Measurements from ENCODE around the gene SYK.

Gene SYK

GRCh38 chr9:90808398-90808797 lies 6.8 kb downstream of the SYK start:
- H3K36me3 ChIP-seq (replicated peaks; ENCODE audit: low read depth, low read length), result peaks cover 68% of the 10 kb centered on the region
- peaks cover 79% of the 10 kb centered on the region for H3K4me1 ChIP-seq (ENCODE audit: low read length)
- H3K9ac ChIP-seq (ENCODE audit: low read length), result peak overlapping the region; percentile 99
- peak overlapping the region; percentile 99 for H3K4me2 ChIP-seq (ENCODE audit: low read length)
- peaks cover 100% of the 10 kb centered on the region for H3K79me2 ChIP-seq (ENCODE audit: low read length)
- H3K4me3 ChIP-seq (ENCODE audit: low read length), result peak overlapping the region; percentile 86
- H3K27me3 ChIP-seq (ENCODE audit: low read depth, low read length), result no peaks in the 10 kb centered on the region
- H2AFZ ChIP-seq (ENCODE audit: low read depth, low read length), result no peak overlapping the region
- peak overlapping the region; percentile 45 for H3K27ac ChIP-seq (ENCODE audit: low read length)
- H3K9me3 ChIP-seq (ENCODE audit: insufficient read depth, low read length), result no peaks in the 10 kb centered on the region
- TF ChIP-seq EZH2phosphoT487 (IDR thresholded peaks at IDR 0.05; ENCODE audit: low read depth) (no peak), CTCF (IDR thresholded peaks at IDR 0.05; ENCODE audit: low read depth, low read length) (no peak)
- peaks cover 82% of the 10 kb centered on the region for H4K20me1 ChIP-seq (ENCODE audit: insufficient read depth, low read length)

GRCh38 chr9:90808890-90809685 lies 7.5 kb downstream of the SYK start:
- Histone ChIP-seq H4K20me1 (ENCODE audit: insufficient read depth, low read length) (peaks cover 89% of the 10 kb centered on the region), H3K4me3 (ENCODE audit: low read length) (peak overlapping the region; percentile 86), H3K4me2 (ENCODE audit: low read length) (peak overlapping the region; percentile 99), H3K36me3 (replicated peaks; ENCODE audit: low read depth, low read length) (peaks cover 75% of the 10 kb centered on the region), H2AFZ (ENCODE audit: low read depth, low read length) (no peak overlapping the region), H3K79me2 (ENCODE audit: low read length) (peaks cover 100% of the 10 kb centered on the region), H3K27ac (ENCODE audit: low read length) (peak overlapping the region; percentile 45), H3K27me3 (ENCODE audit: low read depth, low read length) (no peaks in the 10 kb centered on the region), H3K9me3 (ENCODE audit: insufficient read depth, low read length) (no peaks in the 10 kb centered on the region), H3K4me1 (ENCODE audit: low read length) (peaks cover 79% of the 10 kb centered on the region), H3K9ac (ENCODE audit: low read length) (peak overlapping the region; percentile 99)
- TF ChIP-seq CTCF (IDR thresholded peaks at IDR 0.05; ENCODE audit: low read depth, low read length), result no peak
- TF ChIP-seq EZH2phosphoT487 (IDR thresholded peaks at IDR 0.05; ENCODE audit: low read depth), result no peak

- H3K4me3 ChIP-seq (ENCODE audit: low read length), result no peak overlapping the region
- H3K27me3 ChIP-seq (ENCODE audit: low read depth, low read length), result no peaks in the 10 kb centered on the region
- H3K4me1 ChIP-seq (ENCODE audit: low read length), result peaks cover 64% of the 10 kb centered on the region
- H3K36me3 ChIP-seq (replicated peaks; ENCODE audit: low read depth, low read length), result peaks cover 79% of the 10 kb centered on the region
- H3K27ac ChIP-seq (ENCODE audit: low read length), result peak overlapping the region; percentile 45
- H2AFZ ChIP-seq (ENCODE audit: low read depth, low read length), result no peak overlapping the region
- H3K9me3 ChIP-seq (ENCODE audit: insufficient read depth, low read length), result no peaks in the 10 kb centered on the region; the same call in 1 of the 2 replicates
- TF ChIP-seq EZH2phosphoT487 (IDR thresholded peaks at IDR 0.05; ENCODE audit: low read depth) (no peak), CTCF (IDR thresholded peaks at IDR 0.05; ENCODE audit: low read depth, low read length) (no peak)
- H3K79me2 ChIP-seq (ENCODE audit: low read length), result peaks cover 100% of the 10 kb centered on the region
- H3K9ac ChIP-seq (ENCODE audit: low read length), result no peak overlapping the region
- H4K20me1 ChIP-seq (ENCODE audit: insufficient read depth, low read length), result peaks cover 100% of the 10 kb centered on the region
- H3K4me2 ChIP-seq (ENCODE audit: low read length), result peak overlapping the region; percentile 99
Measured at GRCh38 chr9:90810691-90811090, 9.1 kb downstream of the SYK start.

GRCh38 chr9:90813046-90813445 lies 11.4 kb downstream of the SYK start:
- Histone ChIP-seq H3K4me1 (ENCODE audit: low read length) (peaks cover 41% of the 10 kb centered on the region), H3K4me3 (ENCODE audit: low read length) (no peak overlapping the region), H3K27ac (ENCODE audit: low read length) (0 out of 2 replicates have a peak overlapping the region, but pooled peaks have one; percentile 14), H2AFZ (ENCODE audit: low read depth, low read length) (no peak overlapping the region), H3K36me3 (replicated peaks; ENCODE audit: low read depth, low read length) (peaks cover 89% of the 10 kb centered on the region), H3K4me2 (ENCODE audit: low read length) (no peak overlapping the region), H3K9ac (ENCODE audit: low read length) (no peak overlapping the region), H4K20me1 (ENCODE audit: insufficient read depth, low read length) (peaks cover 100% of the 10 kb centered on the region), H3K27me3 (ENCODE audit: low read depth, low read length) (no peaks in the 10 kb centered on the region), H3K79me2 (ENCODE audit: low read length) (peaks cover 100% of the 10 kb centered on the region), H3K9me3 (ENCODE audit: insufficient read depth, low read length) (no peaks in the 10 kb centered on the region; the same call in 1 of the 2 replicates)
- TF ChIP-seq EZH2phosphoT487 (IDR thresholded peaks at IDR 0.05; ENCODE audit: low read depth), result no peak
- no peak for TF ChIP-seq CTCF (IDR thresholded peaks at IDR 0.05; ENCODE audit: low read depth, low read length)
